Hematopoietic multipotent progenitor cell treated with erythropoietin and hydrocortisone succinate and interleukin-3 and kit ligand, for 15 days (in vitro differentiated cells): ENCODE results near the gene PKD1.
"Not testable (repeated sequence)": the region's sequence is repeated elsewhere in the genome, so short reads cannot be mapped to it uniquely, and the experiment has no call there.

ENCODE experiments used
- DNase-seq: peaks from one replicate; pipeline ENCODE4 v3.0.0-alpha.2; 2015; ENCODE audit warnings: low spot score

Gene PKD1

DNA sequence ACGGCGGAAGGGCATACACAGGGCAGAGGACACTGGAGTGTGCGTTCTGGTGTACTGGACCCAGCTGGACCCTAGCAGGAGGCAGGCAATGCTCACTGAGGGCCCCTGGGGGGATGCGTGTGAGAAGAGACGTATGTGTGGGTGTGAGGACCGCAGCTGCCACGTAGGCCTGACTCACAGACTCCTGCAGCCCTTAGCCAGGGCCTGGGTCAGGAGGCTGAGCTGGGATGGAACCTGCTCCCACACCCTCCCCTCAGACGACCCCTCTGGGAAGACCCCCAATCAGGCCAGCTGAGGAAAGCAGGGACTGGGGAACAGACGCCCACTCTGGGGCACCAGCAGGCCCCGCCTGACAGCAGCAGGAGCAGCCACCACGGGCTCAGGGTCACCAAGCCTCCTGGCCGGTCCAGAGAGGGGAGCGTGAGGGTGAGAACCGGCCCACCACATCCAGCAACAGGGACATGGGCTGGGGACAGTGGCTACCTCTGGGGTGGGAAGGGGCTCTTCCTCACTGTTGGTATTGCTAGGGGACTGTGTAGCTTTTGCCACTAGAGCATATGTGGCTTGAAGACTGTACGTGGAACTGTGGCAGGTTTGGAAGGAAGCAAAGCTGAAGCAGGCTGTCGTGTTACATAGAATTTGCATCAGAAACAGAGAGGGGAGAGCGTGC, 28.4 kb downstream of the PKD1 start:
- not testable (repeated sequence) for DNase-seq

DNA sequence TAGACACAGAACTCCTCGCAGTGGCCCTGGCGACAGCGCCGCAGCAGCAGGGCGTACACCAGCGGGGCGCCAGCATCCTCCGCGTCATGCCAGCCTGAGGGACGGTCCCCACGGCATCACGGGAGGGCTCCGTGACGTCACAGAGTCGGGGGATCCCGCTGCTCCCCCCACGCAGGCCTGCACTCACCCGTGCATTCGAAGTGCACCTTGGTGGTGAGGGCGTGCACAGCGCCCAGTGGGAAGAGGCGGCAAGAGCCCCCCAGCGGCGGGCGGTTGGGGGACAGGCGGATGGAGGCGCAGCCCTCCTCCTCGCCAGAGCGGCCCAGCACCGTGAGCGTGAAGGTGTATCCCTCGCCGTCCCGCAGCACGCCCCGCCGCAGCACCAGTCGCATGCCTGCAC, 29.5 kb downstream of the PKD1 start:
- DNase-seq = not testable (repeated sequence)

DNA sequence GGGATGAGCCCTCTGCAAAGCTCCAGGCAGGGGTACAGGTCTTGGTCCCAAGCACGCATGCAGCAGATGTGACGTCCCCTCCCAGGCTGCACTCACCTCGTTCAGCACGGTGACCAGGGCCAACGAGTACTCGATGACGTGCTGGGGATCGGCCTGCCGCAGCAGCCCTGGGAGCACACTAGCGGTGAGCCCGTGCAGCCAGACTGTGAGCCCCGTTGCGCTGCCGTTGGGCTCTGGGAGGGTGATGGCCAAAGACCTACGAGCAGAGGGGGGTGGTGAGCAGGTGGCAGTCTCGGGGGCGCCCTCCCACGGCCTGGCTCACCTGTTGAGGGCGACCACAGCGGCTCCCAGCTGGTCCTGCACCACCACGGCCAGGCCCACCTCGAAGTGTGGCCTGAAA, 29.9 kb downstream of the PKD1 start:
- DNase-seq = not testable (repeated sequence)

DNA sequence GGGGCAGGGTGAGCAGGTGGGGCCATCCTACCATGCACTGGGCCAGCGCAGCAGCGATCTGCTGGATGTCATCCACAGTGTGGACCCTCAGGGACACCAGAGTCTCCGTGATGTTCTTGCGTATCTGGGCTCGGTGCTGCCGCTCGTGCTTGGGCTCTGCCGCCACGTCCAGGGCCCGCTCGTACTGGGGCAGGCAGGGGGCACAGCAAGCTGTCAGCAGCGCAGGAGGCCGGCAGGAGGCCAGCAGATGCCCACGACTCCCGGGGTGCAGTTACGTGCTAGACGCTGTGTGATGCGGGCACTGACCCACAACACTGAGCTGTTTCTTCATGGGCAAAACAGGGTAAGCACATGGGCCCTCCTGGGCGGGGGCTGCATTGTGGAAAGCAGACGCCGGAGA, 30.4 kb downstream of the PKD1 start:
- not testable (repeated sequence) for DNase-seq

DNA sequence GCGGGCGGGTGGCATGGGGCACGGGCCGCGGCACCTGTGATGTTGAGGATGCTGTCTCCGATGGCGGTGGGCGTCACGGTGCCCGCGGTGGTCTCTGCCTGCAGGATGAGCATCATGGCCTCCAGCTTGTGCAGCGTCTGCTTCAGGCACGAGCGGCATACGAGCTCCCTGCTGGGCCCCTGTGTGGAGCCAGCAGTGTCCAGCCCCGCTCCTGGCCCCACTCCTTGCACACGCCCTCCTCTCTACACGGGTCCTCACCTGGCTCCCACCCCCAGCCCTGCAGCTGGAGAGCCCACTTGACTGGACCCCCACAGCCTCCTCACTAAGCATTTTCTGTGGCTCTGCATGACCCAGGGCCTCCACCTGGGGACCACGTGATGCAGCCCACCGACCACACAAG, 31.2 kb downstream of the PKD1 start:
- not testable (repeated sequence) for DNase-seq

DNA sequence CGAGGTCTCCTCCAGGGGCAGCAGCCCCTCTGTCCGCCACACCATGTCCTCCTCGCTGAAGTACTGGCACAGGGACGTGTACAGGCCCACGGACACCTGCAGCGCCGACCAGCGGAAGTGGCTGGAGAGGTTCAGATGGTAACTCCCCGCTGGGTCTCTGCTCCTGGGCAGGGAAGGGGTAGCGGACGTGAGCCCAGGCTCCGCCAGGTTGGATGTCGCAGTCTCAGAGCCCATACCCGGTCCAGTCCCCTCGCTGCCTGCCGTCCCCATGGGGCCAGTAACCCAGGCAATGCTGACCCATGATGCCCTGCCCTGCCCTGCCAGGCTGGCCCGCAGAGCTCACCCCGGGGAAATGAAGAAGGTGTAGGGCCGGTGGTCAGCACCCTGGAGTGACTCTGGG, 33.2 kb downstream of the PKD1 start:
- no peak for DNase-seq

DNA sequence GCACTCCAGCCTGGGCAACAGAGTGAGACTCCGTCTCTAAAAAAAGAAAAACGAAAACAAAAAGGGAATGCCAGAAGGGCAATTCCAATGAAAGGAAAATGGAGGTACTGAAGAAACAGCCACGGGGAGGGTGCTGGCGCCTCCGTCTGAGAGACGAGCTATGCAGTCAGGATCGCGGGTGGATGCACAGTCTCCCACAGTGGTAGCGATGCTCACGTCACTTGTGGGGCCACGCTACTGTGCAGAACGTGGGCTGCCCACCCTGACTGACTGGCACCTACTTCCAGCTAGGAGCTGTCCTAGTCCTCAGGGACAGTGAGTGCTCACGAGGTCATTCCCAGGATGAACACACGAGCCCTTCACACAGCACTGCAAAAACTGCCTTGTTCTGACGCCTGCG, 34.1 kb downstream of the PKD1 start:
- not testable (repeated sequence) for DNase-seq

DNA sequence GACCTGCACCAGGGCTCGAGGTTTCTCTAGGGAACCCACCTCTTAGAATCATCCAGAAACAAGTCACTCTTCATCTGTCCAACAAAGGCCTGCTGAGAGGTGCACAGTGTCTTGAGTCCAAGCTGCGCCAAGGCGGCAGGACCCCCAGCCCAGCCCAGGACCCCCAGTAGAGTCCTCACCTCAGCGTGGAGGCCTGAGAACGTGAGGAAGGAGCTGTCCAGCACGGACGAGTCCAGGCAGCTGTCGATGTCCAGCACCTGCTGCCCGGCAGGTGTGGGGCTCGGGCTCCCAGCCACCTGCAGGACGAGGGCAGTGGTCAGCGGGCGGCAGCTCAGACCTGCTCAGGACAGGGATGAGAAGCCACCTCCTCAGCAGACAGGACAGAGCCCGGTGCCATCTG, 38.0 kb downstream of the PKD1 start:
- DNase-seq = not testable (repeated sequence)

DNA sequence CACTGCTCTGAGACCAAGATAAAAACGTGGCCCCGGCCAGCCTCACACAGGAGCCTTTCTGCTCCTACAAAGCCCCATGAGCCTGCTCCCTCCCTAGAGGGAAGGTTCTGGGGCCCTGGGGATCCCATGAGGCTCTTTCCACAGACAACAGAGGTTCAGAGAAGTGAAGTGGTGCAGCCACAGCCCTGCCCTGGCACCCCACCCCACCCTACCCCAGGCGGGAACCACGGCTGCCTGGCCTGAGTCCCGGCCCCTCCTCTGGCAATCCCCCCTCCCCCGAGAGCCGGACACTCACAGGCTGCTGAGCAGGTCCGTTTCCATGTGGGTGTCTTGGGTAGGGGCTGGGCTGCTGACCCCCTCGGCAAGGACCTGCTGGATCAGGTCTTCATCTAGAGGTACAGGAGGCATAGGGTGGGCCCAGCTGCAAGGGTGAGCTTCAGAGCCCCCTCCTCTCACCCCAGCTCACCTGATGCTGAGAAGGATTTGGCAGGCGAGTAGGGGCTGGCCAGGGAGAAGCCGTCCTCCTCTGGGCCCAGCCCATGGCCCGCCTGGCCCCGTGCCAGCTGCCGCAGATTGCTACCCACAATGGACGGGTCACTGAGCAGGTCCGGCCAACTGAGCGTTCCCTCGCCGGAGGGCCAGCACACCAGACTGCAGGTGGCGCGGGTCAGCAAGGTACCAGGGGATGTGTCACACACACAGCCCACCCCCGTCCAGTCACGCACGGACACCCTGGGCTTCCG, 38.7 kb downstream of the PKD1 start:
- DNase-seq = no peak

DNA sequence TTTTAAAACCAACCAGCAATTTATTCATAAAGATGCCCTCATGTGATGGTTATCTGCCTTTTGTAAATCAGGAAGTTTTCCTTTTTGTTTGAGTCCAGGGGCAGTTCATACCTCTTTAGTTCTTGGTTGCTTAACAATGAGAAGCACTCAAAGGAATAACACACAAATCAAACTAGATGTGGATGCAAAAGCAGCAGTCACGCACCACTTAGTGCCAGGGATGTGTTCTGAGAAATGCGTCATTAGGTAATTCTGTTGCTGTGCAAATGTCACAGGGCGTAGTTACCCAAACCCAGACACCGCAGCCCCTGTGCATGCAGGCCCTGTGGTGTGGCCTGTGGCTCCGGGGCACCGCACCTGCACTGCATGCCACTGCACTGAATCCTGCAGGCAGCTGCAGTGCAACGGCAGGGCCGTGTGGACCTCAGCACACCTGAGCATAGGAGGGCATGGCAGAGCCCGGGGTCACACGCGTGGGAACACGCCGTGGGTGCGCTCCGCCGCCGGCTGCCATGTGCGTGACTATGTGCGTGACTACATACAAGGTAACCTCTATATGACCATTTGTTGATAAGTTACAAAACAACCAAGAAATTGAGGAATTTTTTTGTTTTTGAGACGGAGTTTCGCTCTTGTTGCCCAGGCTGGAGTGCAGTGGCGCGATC, 39.6 kb downstream of the PKD1 start:
- no peak for DNase-seq

DNA sequence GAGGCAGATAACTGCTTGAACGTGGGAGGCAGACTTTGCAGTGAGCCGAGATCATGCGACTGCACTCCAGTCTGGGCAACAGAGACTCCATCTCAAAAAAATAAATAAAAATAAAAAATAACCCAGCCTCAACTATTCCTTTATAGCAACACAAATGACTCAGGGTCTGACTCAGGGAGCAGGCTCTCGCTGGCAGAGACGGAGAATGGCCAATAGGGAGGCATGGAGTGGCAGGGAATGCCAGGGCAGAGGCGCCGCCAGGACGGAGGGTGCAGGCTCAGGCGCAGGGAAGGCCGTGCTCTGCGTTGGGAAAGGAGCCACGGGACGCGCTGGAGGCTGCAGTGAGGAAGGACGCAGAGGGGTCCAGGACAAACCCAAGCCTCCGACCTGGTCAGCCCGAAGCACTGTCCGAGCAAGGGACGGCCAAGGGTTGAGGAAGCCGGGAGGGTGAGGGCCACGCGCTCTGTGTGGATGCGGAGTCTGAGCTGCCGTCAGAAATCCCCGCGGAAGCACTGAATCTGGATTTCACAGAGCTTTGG, 40.3 kb downstream of the PKD1 start:
- no peak for DNase-seq

DNA sequence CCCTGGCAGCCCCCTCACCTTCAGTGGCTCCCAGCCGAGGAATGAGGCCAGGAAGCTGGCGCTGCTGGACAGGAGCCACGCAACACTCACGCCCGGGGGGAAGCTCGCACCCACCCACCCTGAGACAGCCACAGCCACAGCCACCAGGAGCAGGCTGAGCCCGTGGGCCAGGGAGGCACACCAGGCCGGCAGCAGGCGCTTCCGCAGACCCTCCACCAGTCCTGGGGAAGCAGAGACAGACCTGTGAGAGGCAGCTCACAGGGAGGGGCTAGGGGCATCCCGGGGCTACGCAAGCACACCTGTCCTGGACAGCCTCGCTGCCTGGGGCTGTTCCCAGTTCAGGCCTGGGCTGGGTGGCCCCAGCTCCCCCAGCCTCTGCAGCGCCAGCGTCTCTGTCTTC, 41.9 kb downstream of the PKD1 start:
- DNase-seq = no peak

DNA sequence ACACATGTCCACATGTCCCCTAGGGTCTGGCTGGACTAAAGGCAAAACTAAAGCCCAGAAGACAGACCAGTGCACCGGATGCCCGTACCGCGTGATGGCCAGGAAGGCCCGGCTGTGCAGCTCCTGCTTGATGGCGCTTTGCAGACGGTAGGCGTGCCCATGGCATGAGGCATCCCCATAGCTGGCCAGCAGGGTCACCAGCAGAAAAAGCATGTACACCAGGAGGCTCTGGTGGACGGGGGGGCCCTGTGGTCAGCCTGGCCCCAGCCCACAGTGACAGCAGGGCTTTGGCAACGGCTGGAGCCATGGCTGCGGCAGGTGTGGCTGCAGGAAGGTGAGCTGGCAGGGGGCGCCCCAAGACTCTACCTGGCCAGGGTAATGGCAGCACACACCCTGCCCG, 42.8 kb downstream of the PKD1 start:
- no peak for DNase-seq

DNA sequence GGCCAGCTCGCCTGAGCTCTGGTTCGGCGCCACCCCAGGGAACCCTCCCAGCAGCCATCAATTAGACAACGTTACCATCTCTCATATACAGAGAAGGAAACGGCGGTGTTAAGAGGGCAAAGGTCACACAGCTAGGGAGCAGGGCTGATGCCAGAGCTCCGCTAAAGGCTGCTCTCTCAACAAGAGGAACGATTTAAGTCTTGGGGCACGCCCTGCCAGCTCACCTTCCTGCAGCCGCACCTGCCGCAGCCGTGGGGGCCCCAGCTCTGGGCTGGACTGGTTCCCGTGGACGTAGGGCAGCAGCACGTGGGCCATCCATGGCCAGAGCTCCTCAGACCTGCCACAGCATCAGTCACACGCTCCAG, 43.5 kb downstream of the PKD1 start:
- no peak for DNase-seq

DNA sequence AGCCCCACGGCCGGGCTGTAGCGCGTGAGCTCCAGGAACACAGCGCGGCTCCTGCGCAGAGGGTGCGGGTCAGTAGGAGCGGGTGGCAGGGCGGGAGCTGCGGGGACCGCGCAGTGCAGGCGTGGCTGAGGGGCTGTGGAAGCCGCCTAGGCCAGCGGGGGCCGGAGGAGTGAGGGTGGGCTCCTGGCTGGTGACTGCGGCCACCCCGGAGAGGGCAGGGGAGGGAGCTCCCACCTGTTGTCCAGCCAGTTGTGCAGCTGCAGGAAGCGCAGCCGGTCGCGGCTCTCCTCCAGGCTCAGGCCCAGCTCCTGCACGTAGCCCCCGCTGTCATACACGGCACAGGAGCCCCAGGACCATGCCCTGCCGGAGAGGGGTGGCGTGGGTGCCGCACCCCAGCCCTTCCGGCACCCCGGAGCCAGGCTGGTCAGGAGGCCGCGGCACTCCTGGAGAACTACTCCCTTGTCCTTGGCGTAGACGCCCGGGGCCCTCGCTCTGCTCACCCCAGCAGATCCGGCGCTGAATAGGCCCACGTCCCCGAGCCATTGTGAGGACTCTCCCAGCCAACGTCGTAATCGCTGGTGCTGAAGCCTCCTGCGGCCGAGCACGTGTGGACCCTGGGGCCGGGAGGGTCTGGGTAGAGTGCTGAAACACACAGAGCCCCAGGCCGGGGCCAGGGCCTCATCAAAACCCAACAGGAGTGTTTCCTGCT, 44.0 kb downstream of the PKD1 start:
- DNase-seq = no peak

DNA sequence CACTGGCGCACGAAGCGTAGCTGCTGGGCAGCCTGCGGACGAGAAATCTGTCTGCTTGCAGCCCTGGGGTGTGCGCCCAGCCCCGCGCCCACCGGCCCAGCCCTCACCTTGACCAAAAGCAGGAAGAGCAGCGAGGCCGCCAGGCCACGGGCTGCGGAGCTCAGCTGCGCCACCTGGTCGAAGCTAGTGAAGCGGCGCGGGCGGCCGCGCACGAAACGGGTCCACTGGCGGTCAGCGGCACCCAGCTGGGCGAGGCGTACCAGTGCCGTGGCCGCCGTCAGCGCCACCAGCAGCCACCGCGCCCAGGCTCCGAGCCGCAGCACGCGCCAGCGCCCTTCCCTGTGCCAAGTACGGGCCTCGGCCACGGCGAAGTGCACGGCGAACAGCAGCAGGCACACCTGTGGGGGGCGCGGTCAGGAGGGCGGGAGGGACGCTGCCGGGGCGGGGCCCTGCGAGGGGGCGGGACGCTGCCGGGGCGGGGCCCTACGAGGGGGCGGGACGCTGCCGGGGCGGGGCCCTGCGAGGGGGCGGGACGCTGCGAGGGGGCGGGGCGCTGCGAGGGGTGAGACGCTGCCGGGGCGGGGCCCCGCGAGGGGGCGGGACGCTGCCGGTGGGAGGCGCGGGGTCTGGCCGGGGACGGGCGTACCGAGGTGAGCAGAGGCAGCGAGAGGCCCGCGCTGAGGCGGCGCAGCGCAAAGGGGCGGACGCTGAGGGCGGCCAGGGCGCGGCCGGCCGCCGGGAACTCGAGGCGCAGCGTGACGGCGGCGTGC, 44.7 kb downstream of the PKD1 start:
- no peak for DNase-seq

DNA sequence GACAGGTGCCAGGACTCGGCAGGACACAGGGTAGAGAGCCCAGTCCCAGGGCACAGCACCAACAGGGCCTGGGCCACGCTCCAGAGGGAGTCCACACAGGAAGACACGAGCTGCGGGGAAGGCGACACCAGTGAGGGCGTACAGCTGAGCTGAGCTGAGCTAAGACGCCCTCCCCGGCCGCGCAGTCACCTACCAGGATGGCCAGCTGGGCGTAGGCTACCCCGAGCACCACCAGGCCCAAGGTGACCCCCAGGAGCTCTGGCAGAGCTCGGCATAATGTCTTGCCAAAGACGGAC, 45.3 kb downstream of the PKD1 start:
- no peak for DNase-seq

DNA sequence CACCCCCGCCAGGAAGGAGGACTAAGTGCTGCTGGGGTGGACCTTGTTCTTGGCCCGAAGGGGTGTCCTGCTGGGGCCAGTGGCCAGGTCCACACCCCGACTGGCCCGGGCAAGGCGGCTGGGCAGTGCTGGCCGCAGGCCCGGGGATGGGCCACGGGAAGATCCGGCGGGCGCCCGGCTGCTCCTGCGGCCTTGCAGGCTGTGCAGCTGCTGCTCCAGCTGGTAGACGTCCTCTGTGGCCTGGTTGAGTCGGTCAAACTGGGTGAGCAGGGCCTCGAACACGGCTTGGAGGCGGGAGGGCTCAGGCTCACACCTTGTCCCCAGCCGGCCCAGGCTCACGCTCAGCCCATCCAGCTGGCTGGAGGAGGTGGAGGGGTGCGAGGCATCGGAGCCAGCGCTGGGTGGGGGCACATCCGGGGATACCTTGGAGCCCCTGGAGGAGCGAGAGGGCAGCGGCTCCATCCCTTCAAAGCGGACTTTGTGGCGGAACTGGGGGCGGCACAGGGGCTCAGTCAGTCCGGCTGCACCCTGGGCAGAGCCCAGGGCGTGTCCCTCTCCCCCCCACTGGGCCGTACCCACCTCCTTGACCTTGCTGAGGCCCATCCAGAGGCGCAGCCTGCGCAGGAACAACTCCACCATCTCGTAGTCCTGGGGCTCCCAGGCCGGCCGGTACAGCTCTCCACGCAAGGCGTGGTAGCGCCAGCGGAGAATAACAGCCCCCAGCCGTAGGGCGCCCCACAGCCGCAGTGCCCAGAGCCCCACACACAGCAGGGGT, 45.8 kb downstream of the PKD1 start:
- no peak for DNase-seq

DNA sequence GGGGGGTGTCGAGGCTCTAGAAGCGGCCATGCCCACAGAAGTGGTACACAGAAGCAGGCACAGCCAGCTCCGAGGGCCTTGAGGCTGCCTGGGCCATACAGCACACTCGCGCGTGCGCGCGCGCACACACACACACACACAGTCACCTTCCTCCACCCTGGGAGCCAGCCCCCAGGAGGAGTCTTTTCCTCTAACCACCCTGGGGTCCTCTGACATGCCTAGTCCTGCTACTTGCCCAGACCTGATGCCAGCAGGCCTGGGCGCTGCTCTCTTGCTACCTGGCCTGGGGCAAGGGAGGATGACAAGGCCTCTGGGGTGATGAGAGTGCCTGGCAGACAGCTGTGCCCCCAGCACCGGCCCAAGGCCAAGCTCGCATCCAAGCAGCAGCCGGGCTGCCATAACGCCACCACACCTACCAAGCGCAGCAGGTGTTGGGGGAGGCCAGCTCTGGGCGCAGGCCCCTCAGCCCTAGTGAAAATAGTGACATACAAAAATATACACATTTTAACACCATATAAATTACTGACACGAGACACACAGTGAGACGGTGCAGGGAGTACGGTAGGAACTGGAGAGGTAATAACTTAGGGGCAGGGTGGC, 46.8 kb downstream of the PKD1 start:
- no peak for DNase-seq

DNA sequence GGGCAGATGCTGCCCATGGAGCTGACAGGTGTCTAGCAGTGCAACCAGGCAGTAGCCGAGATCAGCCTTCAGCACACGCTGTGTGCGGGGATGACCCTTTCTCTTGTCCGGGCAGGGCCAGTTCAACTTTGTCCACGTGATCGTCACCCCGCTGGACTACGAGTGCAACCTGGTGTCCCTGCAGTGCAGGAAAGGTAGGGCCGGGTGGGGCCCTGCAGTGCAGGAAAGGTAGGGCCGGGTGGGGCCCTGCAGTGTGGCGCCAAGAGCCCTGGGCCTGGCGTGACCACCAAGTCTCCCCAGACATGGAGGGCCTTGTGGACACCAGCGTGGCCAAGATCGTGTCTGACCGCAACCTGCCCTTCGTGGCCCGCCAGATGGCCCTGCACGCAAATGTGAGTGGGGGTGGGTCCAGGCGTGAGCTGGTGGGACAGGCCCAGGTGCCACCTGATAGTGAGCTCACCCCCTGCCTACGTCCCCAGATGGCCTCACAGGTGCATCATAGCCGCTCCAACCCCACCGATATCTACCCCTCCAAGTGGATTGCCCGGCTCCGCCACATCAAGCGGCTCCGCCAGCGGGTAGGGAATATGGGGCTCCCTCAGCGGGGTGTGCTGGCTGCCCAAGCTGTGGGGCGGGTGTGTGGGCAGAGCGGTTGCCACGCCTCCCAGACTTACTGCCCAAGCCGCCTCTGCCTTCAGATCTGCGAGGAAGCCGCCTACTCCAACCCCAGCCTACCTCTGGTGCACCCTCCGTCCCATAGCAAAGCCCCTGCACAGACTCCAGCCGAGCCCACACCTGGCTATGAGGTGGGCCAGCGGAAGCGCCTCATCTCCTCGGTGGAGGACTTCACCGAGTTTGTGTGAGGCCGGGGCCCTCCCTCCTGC, 47.7 kb downstream of the PKD1 start:
- DNase-seq = no peak
